ENCODE results near the gene KRTCAP2.
"Not testable (repeated sequence)": the region's sequence is repeated elsewhere in the genome, so short reads cannot be mapped to it uniquely, and the experiment has no call there.

Gene KRTCAP2

DNA sequence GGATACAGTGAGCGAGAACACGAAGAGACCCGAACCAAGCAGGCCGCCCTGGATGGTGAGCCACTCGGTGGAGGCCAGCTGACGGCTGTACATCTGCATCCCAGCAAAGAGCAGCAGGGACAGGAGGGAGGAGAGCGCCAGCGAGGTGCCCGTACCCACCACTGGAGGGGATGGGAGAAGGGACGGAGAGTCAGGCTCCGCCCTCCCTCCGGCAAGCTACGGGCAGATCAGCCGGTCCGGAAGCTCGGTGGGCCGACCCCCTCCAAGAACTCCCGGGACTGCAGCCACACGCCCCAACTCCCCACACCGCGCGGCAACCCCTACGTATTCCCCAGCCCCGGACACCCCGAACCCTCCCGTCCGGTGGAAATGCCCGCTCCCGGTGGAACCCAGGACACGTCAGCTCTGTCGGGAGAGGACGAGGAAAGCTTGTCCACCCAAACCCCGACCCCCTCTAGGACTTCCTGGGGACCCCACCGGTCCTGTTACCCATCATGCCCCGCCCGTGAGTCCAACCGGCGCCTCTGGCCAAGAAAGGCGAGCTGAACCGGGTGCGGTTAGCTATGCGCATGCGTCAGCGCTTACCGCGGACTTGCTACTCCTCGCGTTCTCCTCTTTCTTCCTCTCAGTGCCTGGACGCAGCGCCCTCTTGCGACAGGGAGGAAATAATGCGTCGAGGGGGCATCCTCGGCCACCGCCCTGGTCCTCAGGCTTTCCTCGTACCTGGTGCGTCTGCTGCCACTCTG lies at the start of gene KRTCAP2:
Gene KRTCAP2, minus strand, starts transcription at position 573 of the 746 bp plus-strand sequence. Its CDS starts 80 bp downstream, at position 493.
- DNase-seq: peak; percentile 47 to 84

DNA sequence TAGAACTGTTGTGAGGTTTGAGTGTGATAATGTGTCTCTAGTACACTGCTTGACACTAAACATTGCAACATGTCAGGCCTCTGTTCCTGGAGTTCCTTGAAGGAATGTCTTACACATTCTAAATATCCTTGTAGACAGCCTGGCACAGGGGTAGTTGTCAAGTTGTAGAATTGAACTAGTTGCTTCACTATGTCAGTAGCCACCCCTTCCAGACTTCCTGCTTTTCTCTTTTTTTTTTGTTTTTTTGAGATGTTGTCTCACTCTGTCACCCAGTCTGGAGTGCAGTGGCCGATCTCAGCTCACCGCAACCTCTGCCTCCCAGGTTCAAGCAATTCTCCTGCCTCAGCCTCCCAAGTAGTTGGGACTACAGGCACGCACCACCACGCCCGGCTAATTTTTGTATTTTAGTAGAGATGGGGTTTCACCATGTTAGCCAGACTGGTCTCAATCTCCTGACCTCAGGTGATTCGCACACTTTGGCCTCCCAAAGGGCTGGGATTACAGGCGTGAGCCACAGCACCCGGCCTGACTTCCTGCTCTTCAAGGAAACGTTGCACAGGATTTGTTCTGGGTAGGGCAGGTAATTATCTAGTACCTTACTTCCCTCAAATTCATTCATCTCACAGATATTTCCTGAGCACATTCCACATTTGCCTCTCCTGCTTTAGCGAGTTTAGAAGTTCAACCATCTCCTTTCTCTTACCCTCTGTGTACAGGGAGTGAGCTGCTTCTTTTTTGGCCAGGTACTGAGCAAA lies 47.3 kb upstream of the KRTCAP2 start:
- DNase-seq: not testable (repeated sequence)

DNA sequence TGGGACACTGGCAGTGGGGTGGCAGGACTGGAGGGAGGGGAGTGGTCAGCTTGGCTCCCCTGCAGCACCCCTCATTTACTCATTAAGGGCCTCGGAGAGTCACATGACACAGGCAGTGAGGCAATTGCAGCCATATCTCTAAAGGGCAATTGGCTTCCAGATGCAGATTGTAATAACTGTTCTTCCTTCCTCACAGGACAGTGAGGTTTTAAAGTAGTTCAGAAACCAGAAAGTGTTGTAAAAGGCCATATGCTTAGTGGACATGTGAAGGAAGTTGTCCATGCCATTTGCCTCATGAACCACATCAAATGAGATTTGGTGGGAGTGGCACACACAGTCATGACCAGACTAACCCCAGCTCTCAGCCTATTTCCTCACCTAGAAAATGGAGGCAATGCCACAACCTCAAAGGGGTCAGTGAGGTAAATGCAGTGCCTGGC lies 46.5 kb upstream of the KRTCAP2 start:
- peak in 1 of 2 experiments; percentile 6 for DNase-seq

DNA sequence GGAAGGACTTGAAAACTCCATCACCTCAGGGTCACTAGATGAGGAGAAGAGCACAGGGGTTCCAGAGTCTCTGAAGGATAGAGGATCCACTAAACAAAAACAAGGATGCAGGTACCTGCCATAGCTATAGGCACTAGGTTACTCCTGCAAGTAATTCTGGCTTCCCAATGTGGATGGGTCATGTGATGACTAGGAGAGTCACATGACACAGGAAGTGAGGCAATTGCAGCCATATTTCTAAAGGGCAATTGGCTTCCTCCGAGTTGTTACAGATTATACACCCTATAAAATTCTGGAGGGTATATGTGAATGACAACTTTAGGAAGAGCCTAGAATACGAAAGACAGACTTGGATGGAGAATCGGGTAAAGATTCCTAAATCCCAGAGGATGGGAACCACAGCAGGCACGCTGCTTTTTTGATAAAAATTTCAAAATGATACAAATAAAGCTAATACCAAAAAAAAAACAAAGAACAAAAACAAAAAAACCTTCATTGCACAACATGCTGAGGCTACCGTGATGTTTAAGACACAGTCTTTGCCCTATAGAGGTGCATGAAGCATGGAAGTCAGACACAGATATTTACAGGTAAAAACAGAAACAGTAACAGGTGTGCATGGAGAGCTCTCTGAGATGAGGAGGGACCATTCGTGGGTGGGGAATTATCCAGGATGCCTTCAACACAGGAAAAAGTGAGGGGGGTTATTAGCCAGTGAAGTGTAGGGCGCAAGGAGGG lies 45.9 kb upstream of the KRTCAP2 start:
- peak; percentile 12 to 88 for DNase-seq

DNA sequence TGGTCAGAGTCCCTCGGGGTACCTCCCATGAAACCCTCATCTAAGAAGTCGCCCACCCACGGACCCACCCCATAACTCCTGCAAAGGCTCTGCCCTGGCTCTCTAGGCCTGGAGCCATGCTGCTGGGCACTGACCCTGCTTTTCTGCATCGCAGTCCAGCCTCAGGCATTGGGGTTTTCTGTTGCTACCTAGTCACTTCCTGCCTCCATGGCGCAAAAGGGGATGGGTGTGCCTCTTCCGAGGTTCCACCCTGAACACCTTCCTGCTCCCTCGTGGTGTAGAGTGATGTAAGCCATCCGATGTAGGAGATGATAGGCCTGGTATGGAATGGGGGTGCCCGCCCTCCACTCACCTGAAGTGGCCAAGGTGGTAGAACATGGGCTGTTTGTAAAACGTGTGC lies 41.6 kb upstream of the KRTCAP2 start:
- DNase-seq: not testable (repeated sequence)

DNA sequence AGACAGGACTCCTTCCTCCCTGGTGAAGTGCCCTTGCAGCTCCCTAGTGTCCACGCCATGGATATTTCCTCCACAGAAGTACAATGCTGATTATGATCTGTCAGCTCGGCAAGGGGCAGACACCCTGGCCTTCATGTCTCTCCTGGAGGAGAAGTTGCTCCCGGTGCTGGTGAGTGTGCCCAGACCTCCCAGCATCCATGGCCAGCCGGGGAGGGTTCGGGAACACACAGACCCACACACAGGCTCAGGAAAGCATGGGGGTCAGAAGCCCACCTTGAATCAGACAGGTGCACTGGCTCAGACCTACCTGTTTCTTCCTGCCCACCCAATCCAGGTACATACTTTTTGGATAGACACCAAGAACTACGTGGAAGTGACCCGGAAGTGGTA lies 38.9 kb upstream of the KRTCAP2 start:
- DNase-seq: not testable (repeated sequence)

DNA sequence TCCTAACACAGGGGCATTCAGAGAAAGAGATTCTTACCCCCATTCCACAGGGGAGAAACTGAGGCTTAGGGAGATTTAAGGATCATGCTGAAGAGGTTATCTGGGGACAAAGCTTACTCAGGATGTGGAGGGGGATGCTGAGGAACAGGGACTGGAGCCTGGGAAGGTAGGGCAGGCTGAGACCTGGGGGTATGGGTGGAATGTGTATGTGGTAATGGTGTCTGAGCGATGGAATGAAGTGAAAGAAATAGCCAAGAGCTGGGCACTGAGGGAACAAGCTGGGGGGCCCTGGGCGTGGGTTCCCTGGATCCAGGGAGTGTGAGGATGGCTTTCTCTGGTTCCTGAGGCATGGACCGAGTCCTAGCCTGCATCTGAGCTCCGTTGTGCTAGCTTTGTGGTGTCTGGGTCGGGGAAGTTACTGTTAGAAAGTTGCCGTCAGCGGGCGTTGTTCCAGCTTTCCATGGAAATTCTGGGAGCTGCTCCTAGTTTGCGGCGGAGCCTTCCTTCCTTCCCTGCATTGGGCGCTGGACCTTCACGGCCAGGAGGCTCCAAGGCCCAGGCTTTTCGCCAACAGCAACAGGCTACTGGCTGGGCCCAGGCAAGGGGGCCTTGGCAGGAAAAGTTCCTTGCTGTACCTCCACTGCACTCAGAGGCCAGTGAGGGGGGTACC lies 38.4 kb upstream of the KRTCAP2 start:
- DNase-seq: not testable (repeated sequence)

DNA sequence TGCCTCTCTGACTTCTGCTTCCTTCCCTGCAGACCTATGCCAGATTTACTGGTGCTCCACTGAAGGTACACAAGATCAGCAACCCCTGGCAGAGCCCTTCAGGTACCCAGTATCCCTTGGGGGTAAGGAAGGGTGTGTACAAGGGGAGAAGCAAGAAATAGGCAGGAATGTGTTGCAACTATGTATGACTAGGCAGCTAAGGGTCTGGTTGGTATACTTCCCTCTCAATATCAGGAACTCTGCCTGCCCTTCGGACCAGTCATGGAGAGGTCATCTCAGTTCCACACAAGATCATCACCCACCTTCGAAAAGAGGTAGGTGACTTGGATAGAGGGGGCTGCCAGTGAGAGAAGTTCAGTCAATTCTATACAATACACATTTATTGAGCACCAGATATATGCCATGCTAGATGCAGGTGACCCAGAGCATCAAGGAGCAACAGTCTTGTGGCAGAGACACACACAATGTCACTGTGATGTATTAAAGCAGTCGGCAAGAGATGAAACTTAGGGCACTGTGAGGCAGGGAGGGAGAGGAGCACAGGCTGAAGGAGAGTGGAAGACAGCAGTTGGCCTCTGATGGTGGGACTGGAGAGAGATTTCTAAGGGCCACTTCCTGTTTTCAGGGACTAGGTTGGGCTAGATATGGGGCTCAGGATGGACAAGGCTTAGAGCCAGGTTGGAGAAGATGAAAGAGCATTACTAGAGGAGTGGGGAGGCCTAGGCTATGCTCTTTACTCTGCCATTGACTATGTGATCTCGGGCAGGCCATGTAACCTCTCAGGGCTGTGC lies 37.4 kb upstream of the KRTCAP2 start:
- DNase-seq: no peak

DNA sequence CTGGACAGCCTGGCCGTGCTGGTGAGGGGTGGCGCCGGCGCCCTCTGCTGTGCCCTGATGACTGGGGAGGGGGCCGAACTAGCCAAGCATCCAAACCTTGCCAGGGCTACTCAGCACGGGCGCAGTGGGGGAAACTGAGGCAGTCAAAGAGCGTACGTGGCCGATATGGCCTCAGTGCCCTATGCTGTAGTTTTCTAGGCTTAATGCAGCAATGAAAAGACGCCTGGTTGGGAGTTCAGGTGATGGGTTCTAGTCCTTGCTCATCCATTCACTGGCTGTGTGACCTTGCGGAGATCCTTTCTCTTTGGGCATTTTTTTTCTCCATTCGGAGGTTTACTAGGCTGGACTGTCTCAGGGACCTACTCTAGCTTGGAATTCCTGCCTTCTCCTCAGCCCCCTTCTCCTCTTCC lies 36.2 kb upstream of the KRTCAP2 start:
- no peak for DNase-seq

DNA sequence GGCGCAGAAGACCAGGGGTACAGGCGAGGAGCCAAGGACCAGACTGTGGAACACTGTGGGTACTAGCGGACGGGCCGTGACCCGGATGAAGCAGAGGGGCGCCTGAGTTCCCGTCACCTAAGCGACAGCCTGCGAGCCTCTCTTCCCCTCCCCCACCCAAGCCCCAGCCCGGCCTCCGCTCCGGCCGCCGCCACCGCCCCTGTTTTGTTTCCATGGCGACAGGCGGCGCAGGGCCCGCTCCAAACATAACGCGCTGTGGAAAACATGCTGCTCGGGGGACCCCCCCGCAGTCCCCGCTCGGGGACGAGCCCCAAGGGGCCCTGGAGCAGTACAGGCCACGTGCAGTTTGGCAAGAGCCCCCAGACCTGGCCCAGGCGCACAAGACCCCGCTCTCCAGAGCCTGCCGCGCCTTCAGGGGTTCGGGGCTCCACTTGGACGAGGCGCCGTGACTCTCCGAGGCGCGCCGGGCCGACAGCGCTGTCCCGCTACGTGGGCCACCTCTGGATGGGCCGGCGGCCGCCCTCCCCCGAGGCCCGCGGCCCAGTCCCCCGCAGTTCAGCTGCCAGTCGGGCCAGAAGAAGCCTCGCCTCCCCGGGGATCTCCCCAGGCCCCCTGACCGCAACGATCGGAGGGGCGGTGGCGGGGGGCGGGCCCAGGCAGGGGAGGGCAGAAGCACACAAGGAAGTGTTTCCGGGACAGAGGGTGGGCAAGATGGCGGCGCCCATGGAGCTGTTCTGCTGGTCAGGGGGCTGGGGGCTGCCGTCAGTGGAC lies 35.6 kb upstream of the KRTCAP2 start, which contains the start of gene MTX1:
Gene MTX1, plus strand, starts transcription at position 155 of the 771 bp plus-strand sequence. Its CDS starts 110 bp downstream, at position 265.
- DNase-seq: peak in 1 of 2 experiments; percentile 30

DNA sequence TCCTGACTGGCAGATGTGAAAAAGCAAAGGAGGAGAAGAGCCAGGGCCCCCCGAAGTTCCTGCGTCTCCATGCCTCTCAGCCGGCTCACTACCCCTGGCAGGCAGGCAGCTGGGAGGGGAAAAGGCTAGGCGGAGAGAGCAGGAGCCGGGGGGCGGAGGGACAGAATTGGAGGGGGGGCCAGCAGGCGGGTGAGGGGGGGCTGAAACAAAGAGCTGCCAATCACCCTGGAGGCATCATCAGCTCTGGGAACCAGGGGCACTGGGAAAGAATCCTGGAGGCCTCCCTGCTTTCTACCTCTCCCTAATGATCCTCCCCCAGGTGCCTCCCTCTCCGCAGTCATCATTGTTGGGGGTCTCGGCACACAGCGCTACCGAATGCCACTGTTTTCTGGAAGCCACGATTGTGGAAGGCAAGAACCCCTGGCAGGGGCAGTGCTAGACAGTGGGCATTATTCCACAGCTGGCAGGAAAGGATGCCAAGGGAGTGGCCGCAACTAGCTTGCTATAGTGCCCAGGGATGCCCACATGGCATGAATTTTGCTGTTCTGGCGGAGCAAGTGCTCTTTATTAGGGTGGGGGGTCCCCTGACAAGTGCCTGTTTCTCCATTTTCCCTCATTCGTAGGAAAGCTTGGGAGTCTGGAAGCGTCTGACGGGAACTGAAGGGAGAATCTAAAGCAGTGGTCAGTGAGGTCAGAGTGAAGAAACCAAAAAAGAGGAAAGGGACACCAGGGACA lies 34.9 kb upstream of the KRTCAP2 start, which contains the start of gene THBS3:
Gene THBS3, minus strand, starts transcription at position 92 of the 735 bp plus-strand sequence. Its CDS starts 21 bp downstream, at position 71.
- no peak for DNase-seq

DNA sequence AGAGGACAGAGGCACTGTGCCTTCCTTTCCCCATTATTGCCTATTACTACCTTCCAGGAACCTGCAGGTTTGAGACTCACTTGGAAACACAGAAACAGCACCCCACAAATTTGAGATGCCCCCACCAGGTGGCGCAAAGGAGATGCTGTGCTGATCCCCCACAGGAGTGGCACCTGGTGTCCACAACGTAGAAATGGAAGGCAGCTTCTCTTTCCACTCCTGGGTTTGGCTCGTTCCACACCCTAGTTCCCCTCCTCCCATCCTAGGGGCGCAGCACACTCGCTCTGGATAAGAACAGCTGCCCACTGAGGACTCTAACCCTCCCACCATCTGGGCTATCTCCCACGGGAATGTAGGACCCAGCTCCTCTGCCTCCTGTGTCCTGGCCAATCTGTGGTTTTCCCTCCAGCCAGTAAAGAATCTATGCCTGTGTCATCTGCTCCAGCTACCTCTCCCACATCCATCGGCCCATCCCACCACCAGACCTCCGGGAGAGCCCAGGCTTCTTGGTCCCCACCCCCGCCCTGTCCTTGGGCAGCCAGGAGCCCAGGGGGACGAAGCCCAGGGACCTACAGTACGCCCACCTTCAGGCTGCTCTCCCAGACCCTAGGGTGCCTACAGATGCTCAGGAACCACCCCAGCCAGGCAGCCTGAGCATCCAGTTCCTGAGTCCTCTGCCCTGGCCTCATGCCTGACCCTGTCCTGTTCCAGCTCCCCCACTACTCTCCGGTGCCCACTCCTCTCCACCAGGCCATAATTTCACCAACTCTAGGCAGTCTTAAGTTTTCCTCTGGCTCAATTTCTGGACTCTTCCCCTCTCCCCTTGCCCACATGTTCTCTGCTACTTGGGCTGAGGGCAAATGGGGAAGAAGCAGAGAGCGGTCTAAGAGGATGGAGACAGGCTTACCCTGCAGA lies 34.0 kb upstream of the KRTCAP2 start:
- peak in 1 of 2 experiments; percentile 25 for DNase-seq

DNA sequence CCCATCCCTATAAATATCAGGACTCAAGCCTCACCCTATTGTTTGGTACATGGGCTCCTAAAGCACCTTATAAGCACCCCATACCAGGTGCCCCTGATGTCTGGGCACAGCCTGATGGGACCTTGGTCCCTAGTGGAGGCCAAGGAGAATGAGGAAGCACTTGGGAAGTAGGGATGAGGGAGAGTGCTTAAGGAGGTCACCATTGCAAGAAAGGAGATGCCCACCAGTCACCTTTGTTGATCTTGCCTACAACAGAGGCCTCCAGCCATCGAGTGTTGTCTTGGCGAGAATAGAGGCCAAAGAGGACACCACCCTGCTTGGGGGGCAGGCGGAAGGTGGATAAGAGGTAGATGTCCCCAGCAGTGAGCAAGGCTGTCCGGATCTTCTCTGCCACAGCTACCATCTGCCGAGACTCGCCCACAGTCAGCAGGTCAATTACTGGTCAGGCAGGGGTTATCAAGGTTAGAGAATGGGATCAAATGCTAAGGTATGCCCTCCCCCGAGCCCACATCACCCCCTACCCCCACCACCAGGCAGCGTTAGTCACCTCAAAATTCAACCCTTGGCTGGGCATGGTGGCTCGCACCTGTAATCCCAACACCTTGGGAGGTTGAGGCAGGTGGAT lies 33.0 kb upstream of the KRTCAP2 start:
- DNase-seq: no peak

DNA sequence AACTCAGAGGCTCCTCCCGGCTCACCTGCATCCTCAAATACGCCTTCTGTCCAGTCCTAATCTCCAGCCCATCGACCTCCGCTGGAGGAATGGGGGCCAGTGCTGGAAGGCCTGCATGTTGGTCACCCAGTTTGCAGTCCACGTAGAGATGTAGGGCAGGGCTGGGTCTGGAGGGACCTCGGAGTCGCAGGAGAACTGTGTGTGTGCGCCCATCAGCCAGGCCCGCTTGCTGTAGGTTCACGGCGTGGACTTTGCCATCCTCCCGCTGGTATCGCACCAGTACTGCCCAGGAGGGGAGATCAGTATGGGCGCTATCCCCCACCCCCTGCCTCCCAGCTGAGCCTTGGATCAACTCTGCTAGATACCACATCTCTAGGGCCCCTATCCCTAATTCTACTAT lies 31.9 kb upstream of the KRTCAP2 start:
- no peak for DNase-seq

DNA sequence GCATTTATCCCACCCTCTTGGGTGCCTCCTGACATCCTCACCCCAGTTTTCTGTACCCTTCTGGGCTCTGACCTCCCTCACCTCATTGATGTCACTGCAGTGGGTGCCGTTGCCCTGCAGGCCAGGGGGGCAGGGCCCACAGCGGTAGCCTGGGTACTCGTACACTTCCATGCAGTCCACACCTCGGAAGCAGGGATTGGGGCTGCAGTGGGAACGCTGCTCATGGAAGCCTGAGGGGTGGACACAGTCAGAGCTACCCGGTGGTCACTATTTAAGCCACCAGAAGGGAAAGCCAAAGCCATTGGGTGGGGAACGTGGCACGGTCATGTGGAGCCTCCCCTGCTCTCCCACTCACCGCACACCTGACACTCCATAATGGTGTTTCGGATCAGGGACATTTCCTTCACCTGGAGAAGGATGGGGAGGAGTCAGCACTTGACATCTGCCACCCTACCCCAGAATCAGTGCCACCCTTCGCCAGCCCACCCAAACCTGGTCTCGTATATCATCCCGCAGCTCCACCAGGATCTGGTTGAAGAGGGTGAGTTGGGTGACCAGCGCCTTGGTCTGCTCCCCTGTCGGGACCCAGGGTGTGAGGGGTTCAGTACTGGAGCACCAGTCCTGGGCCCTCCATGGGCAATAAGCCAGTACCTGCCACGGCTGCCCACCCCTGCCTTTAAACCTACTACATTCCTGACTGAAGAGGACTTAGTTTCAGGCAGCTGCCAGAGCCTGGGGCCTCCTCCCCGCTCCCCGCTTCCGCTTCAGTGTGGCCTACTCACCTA lies 29.8 kb upstream of the KRTCAP2 start:
- no peak for DNase-seq

DNA sequence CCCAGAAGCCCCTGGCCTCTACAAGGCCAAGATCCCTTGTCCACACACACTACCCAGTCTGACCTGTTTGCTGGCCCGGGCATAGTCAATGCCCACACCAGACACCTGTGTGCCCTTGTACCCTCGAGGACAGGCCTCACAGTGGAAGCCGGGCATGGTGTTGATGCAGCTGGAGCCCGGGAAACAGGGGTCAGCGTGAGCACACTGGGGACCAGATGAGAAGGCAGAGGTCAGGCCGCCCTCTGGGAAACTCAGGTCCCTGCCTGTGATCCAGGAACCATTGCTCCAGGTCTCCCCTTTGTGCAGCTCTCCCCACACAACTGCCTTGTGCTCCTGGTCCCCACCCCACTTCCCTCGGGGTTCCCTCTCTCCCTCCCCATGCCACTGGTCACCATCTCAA lies 29.1 kb upstream of the KRTCAP2 start:
- no peak for DNase-seq

DNA sequence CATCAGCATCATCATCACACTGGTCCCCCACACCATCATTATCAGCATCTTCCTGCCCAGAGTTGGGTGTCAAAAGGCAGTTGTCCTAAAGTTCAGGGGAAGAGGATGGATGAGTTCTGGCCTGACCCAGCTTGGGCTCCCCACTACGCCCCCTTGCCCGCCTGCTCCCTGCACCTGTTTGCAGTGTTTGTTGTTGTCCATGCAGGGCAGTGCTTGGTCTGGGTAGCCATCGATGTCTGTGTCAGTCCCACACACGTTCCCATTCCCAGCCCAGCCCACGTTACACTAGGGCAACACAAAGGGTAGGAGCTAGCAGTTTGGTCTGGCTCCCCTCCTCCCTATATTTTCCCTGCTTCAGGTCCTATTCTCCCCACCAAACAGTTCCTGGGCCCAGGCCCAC lies 27.8 kb upstream of the KRTCAP2 start:
- no peak for DNase-seq

DNA sequence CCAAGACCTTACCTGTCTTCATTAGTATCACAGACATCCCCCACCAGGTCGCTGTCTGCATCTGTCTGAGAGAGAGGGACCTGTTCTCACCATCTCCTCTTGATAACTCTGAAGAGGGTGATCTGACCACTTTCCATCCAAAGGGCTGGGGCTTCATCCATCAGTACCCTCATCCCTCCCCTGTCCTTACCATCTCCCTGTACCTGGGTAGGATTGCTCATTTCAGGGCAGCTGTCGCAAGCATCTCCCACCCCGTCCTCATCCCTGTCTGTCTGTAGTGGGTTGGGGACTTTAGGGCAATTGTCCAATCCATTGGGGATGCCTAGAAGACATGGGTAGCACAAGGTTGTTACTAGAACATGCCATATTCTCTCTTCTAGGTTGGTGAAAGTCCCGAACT lies 26.7 kb upstream of the KRTCAP2 start:
- no peak for DNase-seq
